Neural cell (in vitro differentiated cells): ENCODE measurements around the gene AFDN.

Experiments used
- EP300 ChIP-seq: fragments of 450-650 bp; conservative IDR thresholded peaks from 2 replicates; pipeline ENCODE4 v1.6.1; 2014; ENCODE audit warnings: antibody characterized with exemption, mild to moderate bottlenecking, moderate library complexity; ENCODE audit not compliant: poor library complexity, severe bottlenecking
- EZH2 ChIP-seq: fragments of 200-600, 300-800 bp; shearing (Covaris generic), sonication (generic); IDR thresholded peaks from 2 replicates; pipeline ENCODE4 v1.6.1; 2014; ENCODE audit warnings: antibody characterized with exemption, low read length, borderline replicate concordance, mild to moderate bottlenecking; ENCODE audit not compliant: insufficient read depth, poor library complexity, severe bottlenecking
- MXI1 ChIP-seq: fragments of 450-650 bp; conservative IDR thresholded peaks from 2 replicates; pipeline ENCODE4 v1.6.1; 2014; ENCODE audit warnings: antibody characterized with exemption, mild to moderate bottlenecking; ENCODE audit not compliant: poor library complexity, severe bottlenecking
- POLR2AphosphoS5 ChIP-seq: IDR thresholded peaks from 2 replicates; pipeline ENCODE4 v1.6.1; 2012
- REST ChIP-seq: IDR thresholded peaks from 2 replicates; pipeline ENCODE4 v1.6.1; 2012; ENCODE audit warnings: borderline replicate concordance
- SMC3 ChIP-seq: fragments of 450-650 bp; conservative IDR thresholded peaks from 2 replicates; pipeline ENCODE4 v1.6.1; 2014; ENCODE audit warnings: antibody characterized with exemption, mild to moderate bottlenecking, moderate library complexity; ENCODE audit not compliant: poor library complexity
- TAF1 ChIP-seq: IDR thresholded peaks from 2 replicates; pipeline ENCODE4 v1.6.1; 2012; ENCODE audit warnings: low read depth
- TF ChIP-seq, protein P1 (sequence below): fragments of 450-650 bp; IDR thresholded peaks from 2 replicates; pipeline ENCODE4 v1.5.1; 2014; ENCODE audit warnings: antibody characterized with exemption, mild to moderate bottlenecking, moderate library complexity; ENCODE audit not compliant: poor library complexity, severe bottlenecking

DNA sequence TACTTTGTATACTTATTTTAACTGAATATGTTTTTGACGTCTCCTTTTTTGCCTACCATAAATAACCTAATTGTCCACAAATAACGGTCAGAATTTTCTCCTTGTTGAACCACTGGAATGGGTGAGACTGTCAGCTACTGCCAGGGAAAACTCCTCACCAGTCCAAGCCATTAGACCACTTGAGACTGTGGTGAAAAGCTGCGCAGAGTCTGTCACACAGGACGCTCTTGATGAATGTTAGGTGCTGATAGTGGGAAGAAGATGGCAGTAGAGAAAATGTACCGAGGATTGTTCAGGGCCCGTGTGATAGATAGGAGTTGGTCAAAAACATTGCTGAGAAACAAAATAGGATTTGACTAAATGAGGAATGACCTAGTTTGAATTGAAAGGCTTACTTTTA is 95.1 kb downstream of the AFDN start:
- TF ChIP-seq, protein P1, sequence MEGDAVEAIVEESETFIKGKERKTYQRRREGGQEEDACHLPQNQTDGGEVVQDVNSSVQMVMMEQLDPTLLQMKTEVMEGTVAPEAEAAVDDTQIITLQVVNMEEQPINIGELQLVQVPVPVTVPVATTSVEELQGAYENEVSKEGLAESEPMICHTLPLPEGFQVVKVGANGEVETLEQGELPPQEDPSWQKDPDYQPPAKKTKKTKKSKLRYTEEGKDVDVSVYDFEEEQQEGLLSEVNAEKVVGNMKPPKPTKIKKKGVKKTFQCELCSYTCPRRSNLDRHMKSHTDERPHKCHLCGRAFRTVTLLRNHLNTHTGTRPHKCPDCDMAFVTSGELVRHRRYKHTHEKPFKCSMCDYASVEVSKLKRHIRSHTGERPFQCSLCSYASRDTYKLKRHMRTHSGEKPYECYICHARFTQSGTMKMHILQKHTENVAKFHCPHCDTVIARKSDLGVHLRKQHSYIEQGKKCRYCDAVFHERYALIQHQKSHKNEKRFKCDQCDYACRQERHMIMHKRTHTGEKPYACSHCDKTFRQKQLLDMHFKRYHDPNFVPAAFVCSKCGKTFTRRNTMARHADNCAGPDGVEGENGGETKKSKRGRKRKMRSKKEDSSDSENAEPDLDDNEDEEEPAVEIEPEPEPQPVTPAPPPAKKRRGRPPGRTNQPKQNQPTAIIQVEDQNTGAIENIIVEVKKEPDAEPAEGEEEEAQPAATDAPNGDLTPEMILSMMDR, result no peak
- no peak for TF ChIP-seq REST
- no peak for TF ChIP-seq EZH2
- no peak for TF ChIP-seq TAF1
- no peak for TF ChIP-seq EP300
- no peak for TF ChIP-seq POLR2AphosphoS5
- TF ChIP-seq MXI1, result no peak
- TF ChIP-seq SMC3, result no peak
